Endothelial cell of umbilical vein (primary cell): ENCODE data around the gene CD34. TPM values are rescaled to one million over a fixed set of nuclear protein-coding genes. Genes with fewer than 3 reads are reported as not detected.

ENCODE experiments used
- BruUV-seq: library from RNA; stranded (reverse); fragments of 400-500 nt; replicated peaks from 2 replicates; lab custom pipeline; 2021; lab: Mats Ljungman, UMichigan
- CTCF ChIA-PET: fragments of 300-600, 350-600 bp; sonication (Branson Sonifier 250); formaldehyde crosslinking; loops from one replicate; lab custom pipeline; 2021; ENCODE audit warnings: antibody characterized with exemption, inconsistent platforms; lab: Charles Lee
- POLR2A ChIA-PET: fragments of 300-600, 350-600 bp; sonication (Branson Sonifier 250); formaldehyde crosslinking; loops from one replicate; lab custom pipeline; 2021; ENCODE audit warnings: antibody characterized with exemption, inconsistent platforms; lab: Charles Lee
- DNase-seq: peaks from one replicate; pipeline ENCODE4 v3.0.0-alpha.2; 2011; ENCODE audit warnings: low read depth, low spot score
- FAIRE-seq: peaks from 2 replicates; lab custom pipeline; 2011; peaks lifted over from hg19 to GRCh38; lab: Jason Lieb, UNC
- H2AFZ ChIP-seq: 2 replicates; pipeline ENCODE4 v1.6.0; 2012; ENCODE audit warnings: low read depth, low read length, control low read depth, inconsistent platforms
- H3K27ac ChIP-seq: 2 replicates; pipeline ENCODE4 v1.5.1; 2011; ENCODE audit warnings: low read depth, mild to moderate bottlenecking, control low read depth, low read length, moderate library complexity; ENCODE audit not compliant: insufficient read depth
- H3K27me3 ChIP-seq, 2 experiments: 2 replicates each; pipeline versions ENCODE4 v1.6.0 to v1.6.1; 2011; ENCODE audit warnings: low read length in 2 of 2, mixed read lengths in 1 of 2; ENCODE audit not compliant: control insufficient read depth in 2 of 2, insufficient read depth in 2 of 2
- H3K36me3 ChIP-seq, 2 experiments: 2 replicates in 1 of 2; 3 replicates in 1 of 2; pipeline ENCODE4 v1.5.1; 2011; ENCODE audit warnings: low read length in 2 of 2, mild to moderate bottlenecking in 1 of 2, moderate library complexity in 1 of 2; ENCODE audit not compliant: control insufficient read depth in 2 of 2, insufficient read depth in 2 of 2; ENCODE audit errors: extremely low read depth in 1 of 2
- H3K4me1 ChIP-seq: 3 replicates; pipeline ENCODE4 v1.5.1; 2011; ENCODE audit warnings: mild to moderate bottlenecking, low read length; ENCODE audit not compliant: control insufficient read depth, insufficient read depth; ENCODE audit errors: extremely low read depth
- H3K4me2 ChIP-seq: 2 replicates; pipeline ENCODE4 v1.6.1; 2011; ENCODE audit warnings: low read length, control low read depth, mixed read lengths; ENCODE audit not compliant: insufficient read depth
- H3K4me3 ChIP-seq, 3 experiments: fragments of 200-600 bp in 1 of 3; sonication (generic), shearing (Covaris generic) in 1 of 3; replicated peaks in 1 of 3; 2 replicates each; pipeline ENCODE4 v1.5.1; 2011 to 2016; ENCODE audit warnings: control low read depth in 3 of 3, low read length in 3 of 3, mild to moderate bottlenecking in 2 of 3, inconsistent platforms in 1 of 3, low read depth in 1 of 3, moderate library complexity in 1 of 3; ENCODE audit not compliant: insufficient read depth in 1 of 3
- H3K79me2 ChIP-seq: 2 replicates; pipeline ENCODE4 v1.6.0; 2012; ENCODE audit warnings: low read length, inconsistent platforms; ENCODE audit not compliant: control insufficient read depth, insufficient read depth
- H3K9ac ChIP-seq: replicated peaks from 2 replicates; pipeline ENCODE3; 2011; ENCODE audit warnings: low read length, control low read depth; ENCODE audit not compliant: insufficient read depth; ENCODE audit errors: extremely low read depth
- H3K9me1 ChIP-seq: replicated peaks from 3 replicates; pipeline ENCODE4 v1.6.0; 2011; ENCODE audit warnings: mild to moderate bottlenecking, low read length; ENCODE audit not compliant: control insufficient read depth, insufficient read depth; ENCODE audit errors: extremely low read depth
- H3K9me3 ChIP-seq: replicated peaks from 2 replicates; pipeline ENCODE4 v1.5.1; 2012; ENCODE audit warnings: low read length, inconsistent platforms; ENCODE audit not compliant: control insufficient read depth, insufficient read depth
- H4K20me1 ChIP-seq: replicated peaks from 2 replicates; pipeline ENCODE3; 2011; ENCODE audit warnings: mild to moderate bottlenecking, low read length; ENCODE audit not compliant: control insufficient read depth, insufficient read depth; ENCODE audit errors: extremely low read depth
- CTCF ChIP-seq, 2 donors: IDR thresholded peaks; 1 replicate in 1 of 2; 2 replicates in 1 of 2; pipeline ENCODE4 v1.5.1; 2011; ENCODE audit warnings: low read length in 2 of 2, mild to moderate bottlenecking in 2 of 2, moderate library complexity in 2 of 2, control low read depth in 1 of 2, inconsistent platforms in 1 of 2, low read depth in 1 of 2; ENCODE audit not compliant: insufficient read depth in 1 of 2; ENCODE audit errors: extremely low read depth in 1 of 2
- EZH2 ChIP-seq: IDR thresholded peaks from 2 replicates; pipeline ENCODE4 v1.6.1; 2012; ENCODE audit warnings: borderline replicate concordance, low read depth, mild to moderate bottlenecking, moderate library complexity, low read length, inconsistent platforms; ENCODE audit not compliant: severe bottlenecking
- FOS ChIP-seq: IDR thresholded peaks from 2 replicates; pipeline ENCODE4 v1.6.1; 2011; ENCODE audit warnings: mild to moderate bottlenecking, low read length, moderate library complexity, borderline replicate concordance; ENCODE audit not compliant: insufficient read depth
- GATA2 ChIP-seq: IDR thresholded peaks from 2 replicates; pipeline ENCODE4 v1.7.0; 2011; ENCODE audit warnings: low read depth, mild to moderate bottlenecking, moderate library complexity, mixed read lengths, low read length; ENCODE audit not compliant: insufficient read length, insufficient read depth
- JUN ChIP-seq: IDR thresholded peaks from 2 replicates; pipeline ENCODE4 v1.6.1; 2011; ENCODE audit warnings: borderline replicate concordance, low read depth; ENCODE audit not compliant: insufficient read length, insufficient read depth
- MAX ChIP-seq: IDR thresholded peaks from 2 replicates; pipeline ENCODE4 v1.6.1; 2011; ENCODE audit not compliant: insufficient read depth, insufficient read length
- MYC ChIP-seq: IDR thresholded peaks from one replicate; pipeline ENCODE4 v1.6.1; 2011; ENCODE audit warnings: mild to moderate bottlenecking, low read depth, low read length
- POLR2A ChIP-seq: IDR thresholded peaks from 2 replicates; pipeline ENCODE4 v1.6.1; 2012; ENCODE audit warnings: low read depth, mild to moderate bottlenecking, control low read depth, low read length
- POLR2AphosphoS5 ChIP-seq: IDR thresholded peaks from 2 replicates; pipeline ENCODE4 v1.6.1; 2012; ENCODE audit warnings: low read depth, mild to moderate bottlenecking, control low read depth, low read length, moderate library complexity; ENCODE audit not compliant: insufficient read depth
- dilution Hi-C: fragments of 300-500 bp; cut with MboI; formaldehyde crosslinking; loops from one replicate; pipeline ENCODE4 v1.15.0; 2019; ENCODE audit warnings: low sequenced_read_pairs; ENCODE audit not compliant: extremely low pct_ligation_motif_present
- intact Hi-C: fragments of 100-400 bp; cut with micrococcal nuclease; formaldehyde crosslinking; loops from one replicate; pipeline ENCODE4 v1.10.0; 2022
- polyA plus RNA-seq, 4 experiments: library from polyadenylated mRNA; depleted of rRNA in 3 of 4; stranded (reverse) in 3 of 4; unstranded in 1 of 4; fragments of >200 nt; gene quantifications; 2 replicates each; pipeline versions ENCODE4 v1.2.1 to v1.2.3, GENCODE V29; 2011 to 2012; ENCODE audit warnings: missing spikeins in 1 of 4
- total RNA-seq: library from RNA; stranded (reverse); gene quantifications from 2 replicates; pipeline ENCODE4 v1.2.3, GENCODE V29; 2021

The CD34 gene
- total and polyA plus RNA-seq, 2 donors (not counting 3 experiments of a cell fraction or from before 2014, with no cell fraction given) = 102 to 174 TPM

GRCh38 chr1:207922554-207922953 is 11.6 kb upstream of the CD34 start:
- Histone ChIP-seq H3K4me2 (no peak overlapping the region), H4K20me1 (no peaks in the 10 kb centered on the region), H3K36me3 (no peaks in the 10 kb centered on the region), H2AFZ (peak overlapping the region; percentile 71), H3K27me3 (no peaks in the 10 kb centered on the region), H3K27ac (peak overlapping the region; percentile 60), H3K4me1 (peaks cover 37% of the 10 kb centered on the region), H3K4me3 (no peak overlapping the region), H3K79me2 (no peaks in the 10 kb centered on the region), H3K9ac (peak overlapping the region; percentile 30), H3K9me3 (no peaks in the 10 kb centered on the region), H3K9me1 (no peaks in the 10 kb centered on the region)
- peak; percentile 96 for FAIRE-seq
- CTCF ChIA-PET = interaction anchor here (0.6 to 5.1 kb wide), 7 partner anchors 14 to 248 kb away, joined by 3 to 50 read pairs (median 8); no protein-coding TSS in a partner anchor
- BruUV-seq = no TSS peak
- intact Hi-C loops (loop anchor here (1.0 kb wide), 1 partner anchor 15 kb away; no protein-coding TSS in a partner anchor), dilution Hi-C loops (no loop called here)
- POLR2A ChIA-PET = no interaction called here
- peak; percentile 78 for DNase-seq
- peak; percentile 24 for TF ChIP-seq MAX
- no peak for TF ChIP-seq POLR2AphosphoS5

GRCh38 chr1:207921321-207921720 is 10.4 kb upstream of the CD34 start:
- Histone ChIP-seq H3K9me3 (no peaks in the 10 kb centered on the region), H3K36me3 (no peaks in the 10 kb centered on the region), H3K79me2 (no peaks in the 10 kb centered on the region), H3K27ac (no peak overlapping the region), H3K27me3 (no peaks in the 10 kb centered on the region), H3K9ac (no peak overlapping the region), H3K9me1 (no peaks in the 10 kb centered on the region), H3K4me2 (no peak overlapping the region), H4K20me1 (no peaks in the 10 kb centered on the region), H3K4me1 (peaks cover 37% of the 10 kb centered on the region), H2AFZ (no peak overlapping the region), H3K4me3 (no peak overlapping the region)
- dilution Hi-C loops = no loop called here
- TF ChIP-seq GATA2 (no peak), EZH2 (no peak), FOS (no peak), POLR2A (no peak), POLR2AphosphoS5 (no peak), MAX (no peak), CTCF (IDR thresholded peaks at IDR 0.05; ENCODE audit: extremely low read depth in 1 of 2, insufficient read depth in 1 of 2, low read depth in 1 of 2, low read length in 2 of 2) (no peak), JUN (no peak), MYC (no peak)
- FAIRE-seq = no peak
- intact Hi-C loops = no loop called here
- CTCF ChIA-PET = interaction anchor here (0.8 to 5.1 kb wide), 3 partner anchors 10 to 42 kb away, joined by 3 to 50 read pairs (median 6); partner anchors contain the start of gene CD34
- no TSS peak for BruUV-seq
- POLR2A ChIA-PET = no interaction called here
- no peak for DNase-seq
